ENCODE measurements around the gene ZBTB38. TPM values are rescaled to one million over a fixed set of nuclear protein-coding genes. Genes with fewer than 3 reads are reported as not detected.

Gene ZBTB38
- total RNA-seq, 2 donors from 2014 or later, result 27.3 to 28.2 TPM

DNA sequence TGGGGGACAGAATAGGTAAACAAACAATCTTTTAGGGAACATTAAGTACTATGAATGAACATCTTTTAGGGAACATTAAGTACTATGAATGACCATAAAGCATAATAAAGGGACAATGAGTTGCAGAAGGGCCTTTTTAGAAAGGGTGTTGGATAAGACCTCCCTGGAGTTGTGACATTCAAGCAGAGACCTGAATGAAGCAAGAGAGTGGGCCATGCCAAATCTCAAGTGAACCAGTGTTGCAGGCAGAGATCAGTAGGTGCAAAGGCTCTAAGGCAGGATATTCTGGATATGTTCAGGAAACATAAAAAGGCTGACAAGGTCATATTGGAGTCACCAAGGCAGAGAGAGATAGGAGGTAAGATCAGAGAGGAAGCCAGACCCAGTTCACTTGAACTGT, 29.4 kb upstream of the ZBTB38 start:
- H3K9me3 ChIP-seq (ENCODE audit: control insufficient read depth, low read length), result peaks cover 4% of the 10 kb centered on the region
- Mint-ChIP-seq H3K4me1 (peaks cover 29% of the 10 kb centered on the region), H3K9me3 (no peaks in the 10 kb centered on the region), H3K4me3 (no peak overlapping the region), H3K27ac (no peak overlapping the region), H3K27me3 (ENCODE audit: insufficient read depth) (peaks cover 6% of the 10 kb centered on the region), H3K36me3 (ENCODE audit: low read depth) (no peaks in the 10 kb centered on the region)
- H3K4me3 ChIP-seq (ENCODE audit: low read length), result no peak overlapping the region
- TF ChIP-seq, protein P1, sequence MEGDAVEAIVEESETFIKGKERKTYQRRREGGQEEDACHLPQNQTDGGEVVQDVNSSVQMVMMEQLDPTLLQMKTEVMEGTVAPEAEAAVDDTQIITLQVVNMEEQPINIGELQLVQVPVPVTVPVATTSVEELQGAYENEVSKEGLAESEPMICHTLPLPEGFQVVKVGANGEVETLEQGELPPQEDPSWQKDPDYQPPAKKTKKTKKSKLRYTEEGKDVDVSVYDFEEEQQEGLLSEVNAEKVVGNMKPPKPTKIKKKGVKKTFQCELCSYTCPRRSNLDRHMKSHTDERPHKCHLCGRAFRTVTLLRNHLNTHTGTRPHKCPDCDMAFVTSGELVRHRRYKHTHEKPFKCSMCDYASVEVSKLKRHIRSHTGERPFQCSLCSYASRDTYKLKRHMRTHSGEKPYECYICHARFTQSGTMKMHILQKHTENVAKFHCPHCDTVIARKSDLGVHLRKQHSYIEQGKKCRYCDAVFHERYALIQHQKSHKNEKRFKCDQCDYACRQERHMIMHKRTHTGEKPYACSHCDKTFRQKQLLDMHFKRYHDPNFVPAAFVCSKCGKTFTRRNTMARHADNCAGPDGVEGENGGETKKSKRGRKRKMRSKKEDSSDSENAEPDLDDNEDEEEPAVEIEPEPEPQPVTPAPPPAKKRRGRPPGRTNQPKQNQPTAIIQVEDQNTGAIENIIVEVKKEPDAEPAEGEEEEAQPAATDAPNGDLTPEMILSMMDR (conservative IDR thresholded peaks at IDR 0.05), result no peak
- H3K36me3 ChIP-seq (ENCODE audit: control insufficient read depth, insufficient read depth, low read length), result no peaks in the 10 kb centered on the region
- no peak overlapping the region for H3K27ac ChIP-seq (ENCODE audit: low read depth, low read length)
- no peak overlapping the region for H3K9ac ChIP-seq (ENCODE audit: extremely low read depth, low read length, poor library complexity, severe bottlenecking)
- DNase-seq, result no peak
- no peaks in the 10 kb centered on the region for H3K27me3 ChIP-seq (ENCODE audit: control insufficient read depth, insufficient read depth, low read length, poor library complexity, severe bottlenecking)
- peaks cover 14% of the 10 kb centered on the region for H3K4me1 ChIP-seq (ENCODE audit: control insufficient read depth, insufficient read depth, low read length)

DNA sequence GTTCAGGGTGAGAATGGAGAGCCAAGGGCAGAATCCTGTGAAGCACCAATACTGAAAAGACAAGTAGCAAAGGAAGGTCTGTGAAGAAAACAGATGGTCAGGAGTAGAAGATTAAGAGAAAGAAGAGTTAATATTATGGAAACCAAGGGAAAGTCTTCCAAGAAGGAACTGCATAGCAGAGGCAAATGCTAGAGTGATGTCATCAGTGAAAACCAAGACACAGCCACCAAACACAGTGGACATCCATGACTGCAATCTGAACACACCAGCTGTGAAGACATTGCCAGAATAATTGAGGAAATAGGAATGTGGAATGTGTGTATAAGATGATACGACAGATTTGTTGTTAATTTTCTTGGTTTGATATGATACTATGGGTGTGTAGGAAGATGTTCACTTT, 26.8 kb upstream of the ZBTB38 start:
- no peaks in the 10 kb centered on the region for H3K9me3 Mint-ChIP-seq
- Histone ChIP-seq H3K27ac (ENCODE audit: low read depth, low read length) (no peak overlapping the region), H3K4me1 (ENCODE audit: control insufficient read depth, insufficient read depth, low read length) (peaks cover 14% of the 10 kb centered on the region), H3K27me3 (ENCODE audit: control insufficient read depth, insufficient read depth, low read length, poor library complexity, severe bottlenecking) (no peaks in the 10 kb centered on the region), H3K36me3 (ENCODE audit: control insufficient read depth, insufficient read depth, low read length) (no peaks in the 10 kb centered on the region), H3K4me3 (ENCODE audit: low read length) (no peak overlapping the region), H3K9ac (ENCODE audit: extremely low read depth, low read length, poor library complexity, severe bottlenecking) (no peak overlapping the region), H3K9me3 (ENCODE audit: control insufficient read depth, low read length) (peaks cover 4% of the 10 kb centered on the region)
- no peak for DNase-seq
- no peak overlapping the region for H3K4me3 Mint-ChIP-seq
- H3K27ac Mint-ChIP-seq, result no peak overlapping the region
- 91 to 100% methylated on average over 1 of the region's 1 CpG for WGBS, 2 experiments (ENCODE audit: insufficient coverage in 1 of 2, insufficient read length in 1 of 2)
- peaks cover 6% of the 10 kb centered on the region for H3K27me3 Mint-ChIP-seq (ENCODE audit: insufficient read depth)
- peaks cover 27% of the 10 kb centered on the region for H3K4me1 Mint-ChIP-seq
- H3K36me3 Mint-ChIP-seq (ENCODE audit: low read depth), result no peaks in the 10 kb centered on the region
- TF ChIP-seq, protein P1 (conservative IDR thresholded peaks at IDR 0.05), result no peak

DNA sequence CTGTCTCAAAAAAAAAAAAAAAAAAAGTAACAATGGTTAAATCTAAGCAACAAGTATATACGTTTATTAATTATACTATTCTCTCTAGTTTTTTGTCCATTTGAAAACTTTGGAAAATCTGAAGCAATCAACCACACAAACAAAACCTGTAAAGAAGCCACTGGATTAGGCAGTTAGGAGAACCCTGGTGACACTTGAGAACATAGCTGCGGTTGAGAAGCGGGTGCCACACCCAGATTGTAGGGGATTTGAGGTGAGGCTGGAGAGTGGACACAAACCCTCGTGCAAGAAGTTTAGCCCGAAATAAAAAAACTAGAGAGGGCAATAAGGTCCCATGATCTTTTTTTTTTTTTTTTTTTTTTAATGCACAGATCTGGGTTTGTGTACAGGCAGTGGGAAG, 25.9 kb upstream of the ZBTB38 start:
- no peaks in the 10 kb centered on the region for H3K36me3 Mint-ChIP-seq (ENCODE audit: low read depth)

More for the DNA sequence above, 25.9 kb upstream of the ZBTB38 start:
- TF ChIP-seq, protein P1 (conservative IDR thresholded peaks at IDR 0.05), result no peak
- WGBS, 2 experiments (ENCODE audit: insufficient coverage in 1 of 2, insufficient read length in 1 of 2), result 83 to 86% methylated on average over 4 to 5 of the region's 5 CpGs
- Histone ChIP-seq H3K9ac (ENCODE audit: extremely low read depth, low read length, poor library complexity, severe bottlenecking) (no peak overlapping the region), H3K27ac (ENCODE audit: low read depth, low read length) (no peak overlapping the region), H3K27me3 (ENCODE audit: control insufficient read depth, insufficient read depth, low read length, poor library complexity, severe bottlenecking) (no peaks in the 10 kb centered on the region), H3K4me3 (ENCODE audit: low read length) (no peak overlapping the region), H3K36me3 (ENCODE audit: control insufficient read depth, insufficient read depth, low read length) (no peaks in the 10 kb centered on the region), H3K9me3 (ENCODE audit: control insufficient read depth, low read length) (peaks cover 4% of the 10 kb centered on the region), H3K4me1 (ENCODE audit: control insufficient read depth, insufficient read depth, low read length) (peaks cover 13% of the 10 kb centered on the region)
- Mint-ChIP-seq H3K4me3 (no peak overlapping the region), H3K9me3 (no peaks in the 10 kb centered on the region), H3K27ac (no peak overlapping the region), H3K4me1 (peaks cover 25% of the 10 kb centered on the region), H3K27me3 (ENCODE audit: insufficient read depth) (peaks cover 6% of the 10 kb centered on the region)
- no peak for DNase-seq

Measured in endodermal cell (in vitro differentiated cells).